ENCODE measurements around the gene FAM237B.

DNA sequence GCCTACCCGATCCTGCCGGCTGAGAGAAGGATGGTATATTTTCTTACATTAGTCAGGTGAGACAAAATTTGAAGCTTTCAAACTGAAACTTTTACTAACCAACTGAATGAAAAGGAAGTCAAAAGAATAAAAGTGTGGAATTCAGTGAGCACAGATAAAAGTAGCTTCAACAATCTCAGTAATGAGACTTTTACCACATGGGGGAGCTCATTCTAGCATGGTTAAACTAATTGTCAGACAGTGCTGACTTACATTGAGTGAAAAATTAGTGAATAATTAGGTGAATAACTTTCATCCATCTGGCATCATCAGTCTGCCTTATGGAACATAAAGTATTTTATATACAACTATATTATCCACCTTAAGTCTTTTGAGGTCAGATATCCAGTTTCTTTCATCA lies 8.4 kb downstream of the FAM237B start:
- TF ChIP-seq CTCF (conservative IDR thresholded peaks at IDR 0.05; ENCODE audit: low read depth, low read length) (peak; percentile 28), POLR2A (IDR thresholded peaks at IDR 0.05; ENCODE audit: low read depth, low read length) (no peak), RCOR1 (IDR thresholded peaks at IDR 0.05; ENCODE audit: insufficient replicate concordance, low read length) (no peak), FOS (IDR thresholded peaks at IDR 0.05; ENCODE audit: low read depth, low read length) (no peak), RAD21 (IDR thresholded peaks at IDR 0.05; ENCODE audit: low read length) (peak; percentile 18; the same call in 1 of the 2 replicates), BHLHE40 (IDR thresholded peaks at IDR 0.05; ENCODE audit: low read depth, low read length) (no peak), CEBPB (IDR thresholded peaks at IDR 0.05; ENCODE audit: low read depth, low read length) (no peak), USF2 (IDR thresholded peaks at IDR 0.05; ENCODE audit: low read depth, low read length) (no peak), MAFK (IDR thresholded peaks at IDR 0.05; ENCODE audit: low read depth, low read length) (no peak), MAZ (IDR thresholded peaks at IDR 0.05; ENCODE audit: borderline replicate concordance, low read depth, low read length) (no peak), RFX5 (IDR thresholded peaks at IDR 0.05; ENCODE audit: low read depth, low read length) (no peak), SMC3 (IDR thresholded peaks at IDR 0.05; ENCODE audit: low read depth, low read length) (peak; percentile 30; the same call in 1 of the 2 replicates), MXI1 (IDR thresholded peaks at IDR 0.05; ENCODE audit: borderline replicate concordance, low read depth, low read length) (no peak), NFE2L2 (IDR thresholded peaks at IDR 0.05; ENCODE audit: low read depth, low read length) (no peak)
